ENCODE data around the gene TASOR2.

The TASOR2 gene

GRCh38 chr10:5684971-5685763, 529 bp downstream of the TASOR2 start:
- peak; percentile 71 for DNase-seq

- no peak for DNase-seq
Measured at GRCh38 chr10:5685764-5686240, 1.2 kb downstream of the TASOR2 start.

- DNase-seq = no peak
Measured at GRCh38 chr10:5688587-5688986, 3.9 kb downstream of the TASOR2 start.

GRCh38 chr10:5691786-5692185, 7.1 kb downstream of the TASOR2 start:
- no peak for DNase-seq

- no peak for DNase-seq
Measured at GRCh38 chr10:5692461-5693358, 8.1 kb downstream of the TASOR2 start.

- no peak for DNase-seq
Measured at GRCh38 chr10:5694573-5694972, 9.9 kb downstream of the TASOR2 start.

GRCh38 chr10:5697342-5697741, 12.7 kb downstream of the TASOR2 start:
- DNase-seq = no peak

- DNase-seq = no peak
Measured at GRCh38 chr10:5698062-5698461, 13.4 kb downstream of the TASOR2 start.

GRCh38 chr10:5708356-5708755, 23.7 kb downstream of the TASOR2 start:
- DNase-seq = no peak

- no peak for DNase-seq
Measured at GRCh38 chr10:5709865-5710264, 25.2 kb downstream of the TASOR2 start.

- peak; percentile 60 for DNase-seq
Measured at GRCh38 chr10:5710859-5711258, 26.2 kb downstream of the TASOR2 start.

- peak; percentile 65 for DNase-seq
Measured at GRCh38 chr10:5711642-5712041, 27.0 kb downstream of the TASOR2 start.

- no peak for DNase-seq
Measured at GRCh38 chr10:5719546-5719945, 34.9 kb downstream of the TASOR2 start.

- no peak for DNase-seq
Measured at GRCh38 chr10:5720182-5720581, 35.5 kb downstream of the TASOR2 start.

GRCh38 chr10:5723692-5724091, 39.1 kb downstream of the TASOR2 start:
- DNase-seq = peak; percentile 73

GRCh38 chr10:5730766-5731165, 46.1 kb downstream of the TASOR2 start:
- DNase-seq = peak; percentile 61

- DNase-seq = no peak
Measured at GRCh38 chr10:5731559-5731958, 46.9 kb downstream of the TASOR2 start.

GRCh38 chr10:5732141-5732540, 47.5 kb downstream of the TASOR2 start:
- no peak for DNase-seq

All from inflammatory macrophage treated with lipopolysaccharide for 4 hours (primary cell).